Stimulated activated CD4-positive, alpha-beta T cell treated with anti-CD3 and anti-CD28 coated beads, TNF-alpha, amount 100 ng/mL, for 24 hours (primary cell): ENCODE results near the gene PDZD4.

Experiments
- DNase-seq, 3 experiments: peaks; one replicate each; pipeline ENCODE4 v3.0.0-alpha.2; 2020; ENCODE audit warnings: low read depth in 3 of 3

Gene PDZD4

GRCh38 chrX:153772316-153773217 lies 57.8 kb downstream of the PDZD4 start:
- no peak for DNase-seq

GRCh38 chrX:153771415-153772315 lies 58.7 kb downstream of the PDZD4 start:
- DNase-seq = no peak

- no peak for DNase-seq
These were observed 59.5 kb downstream of the PDZD4 start for GRCh38 chrX:153770601-153771414.

- DNase-seq = no peak
These were observed 60.3 kb downstream of the PDZD4 start for GRCh38 chrX:153769865-153770600.

GRCh38 chrX:153769158-153769864 lies 61.0 kb downstream of the PDZD4 start:
- no peak for DNase-seq

GRCh38 chrX:153768311-153769157 lies 61.8 kb downstream of the PDZD4 start:
- DNase-seq = no peak

- no peak for DNase-seq
These were observed 62.7 kb downstream of the PDZD4 start for GRCh38 chrX:153767674-153768055.

GRCh38 chrX:153766871-153767673 lies 63.3 kb downstream of the PDZD4 start:
- no peak for DNase-seq

- peak in 2 of 3 experiments; percentile 9 to 32 for DNase-seq
These were observed 64.1 kb downstream of the PDZD4 start for GRCh38 chrX:153766098-153766817.

- DNase-seq = no peak
These were observed 64.9 kb downstream of the PDZD4 start for GRCh38 chrX:153765138-153766079.

- DNase-seq = no peak
These were observed 65.6 kb downstream of the PDZD4 start for GRCh38 chrX:153764786-153765137.

GRCh38 chrX:153763989-153764755 lies 66.2 kb downstream of the PDZD4 start, which contains the start of gene PLXNB3:
Gene PLXNB3 (plus strand): TSS chrX:153764249. CDS start chrX:153765536, 1,287 bp downstream.
- DNase-seq = peak; percentile 49 to 73 (median 55)

GRCh38 chrX:153763298-153763932 lies 66.9 kb downstream of the PDZD4 start:
- no peak for DNase-seq

- no peak for DNase-seq
These were observed 67.6 kb downstream of the PDZD4 start for GRCh38 chrX:153762626-153763173.

GRCh38 chrX:153761863-153762262 lies 68.5 kb downstream of the PDZD4 start:
- no peak for DNase-seq
